MM.1S (cell line): ENCODE data around the gene HSPB7.

Experiments used
- DNase-seq: peaks from one replicate; pipeline ENCODE4 v3.0.0-alpha.2; 2015
- H2AFZ ChIP-seq: fragments of 300-600 bp; sonication (generic); 2 replicates; pipeline ENCODE4 v1.6.0; 2016; ENCODE audit warnings: antibody characterized with exemption, low read length
- H3F3A ChIP-seq: fragments of 300-600 bp; sonication (generic); 2 replicates; pipeline ENCODE4 v1.6.1; 2016; ENCODE audit warnings: mild to moderate bottlenecking, antibody characterized with exemption, low read length, moderate library complexity, mixed read lengths; ENCODE audit not compliant: insufficient read depth
- H3K27ac ChIP-seq: fragments of 300-600 bp; sonication (generic); 2 replicates; pipeline ENCODE4 v1.5.1; 2016; ENCODE audit warnings: mild to moderate bottlenecking, low read length
- H3K27me3 ChIP-seq: fragments of 300-600 bp; sonication (generic); replicated peaks from 2 replicates; pipeline ENCODE4 v1.6.0; 2016; ENCODE audit warnings: low read length; ENCODE audit not compliant: insufficient read depth
- H3K36me3 ChIP-seq: fragments of 300-600 bp; sonication (generic); replicated peaks from 2 replicates; pipeline ENCODE4 v1.6.1; 2016; ENCODE audit warnings: mild to moderate bottlenecking, low read length, mixed read lengths; ENCODE audit not compliant: insufficient read depth
- H3K4me1 ChIP-seq: fragments of 300-600 bp; sonication (generic); 2 replicates; pipeline ENCODE4 v1.6.1; 2016; ENCODE audit warnings: low read length, mixed read lengths
- H3K4me2 ChIP-seq: fragments of 300-600 bp; sonication (generic); 2 replicates; pipeline ENCODE4 v1.6.0; 2016; ENCODE audit warnings: low read depth, low read length
- H3K4me3 ChIP-seq: fragments of 300-600 bp; sonication (generic); 2 replicates; pipeline ENCODE4 v1.5.1; 2016; ENCODE audit warnings: low read length, mixed read lengths
- H3K79me2 ChIP-seq: fragments of 300-600 bp; sonication (generic); 2 replicates; pipeline ENCODE4 v1.6.1; 2016; ENCODE audit warnings: mixed run types, low read length, mixed read lengths
- H3K9ac ChIP-seq: fragments of 300-600 bp; sonication (generic); 2 replicates; pipeline ENCODE4 v1.6.1; 2016; ENCODE audit warnings: low read length, mixed read lengths
- H3K9me2 ChIP-seq: fragments of 300-600 bp; sonication (generic); replicated peaks from 2 replicates; pipeline ENCODE4 v1.6.1; 2016; ENCODE audit warnings: mild to moderate bottlenecking, low read length, mixed read lengths; ENCODE audit not compliant: insufficient read depth
- H3K9me3 ChIP-seq: fragments of 300-600 bp; sonication (generic); replicated peaks from 2 replicates; pipeline ENCODE4 v1.6.1; 2016; ENCODE audit warnings: mild to moderate bottlenecking, low read length, mixed read lengths; ENCODE audit not compliant: insufficient read depth
- H4K20me1 ChIP-seq: fragments of 300-600 bp; sonication (generic); 2 replicates; pipeline ENCODE4 v1.6.1; 2016; ENCODE audit warnings: mild to moderate bottlenecking, low read length, moderate library complexity, mixed read lengths; ENCODE audit not compliant: insufficient read depth
- EZH2 ChIP-seq: fragments of 300-600 bp; sonication (generic); optimal IDR thresholded peaks from 2 replicates; pipeline ENCODE3; 2017; ENCODE audit warnings: low read depth, mild to moderate bottlenecking, antibody characterized with exemption, low read length, mixed read lengths
- EZH2phosphoT487 ChIP-seq: fragments of 300-600 bp; sonication (generic); IDR thresholded peaks from 2 replicates; pipeline ENCODE4 v1.6.1; 2018; ENCODE audit warnings: antibody characterized with exemption, low read length
- TF ChIP-seq, protein P1 (sequence below): fragments of 300-600 bp; sonication (generic); IDR thresholded peaks from 2 replicates; pipeline ENCODE4 v1.5.1; 2016; ENCODE audit warnings: antibody characterized with exemption, low read length, mixed read lengths

HSPB7 gene

DNA sequence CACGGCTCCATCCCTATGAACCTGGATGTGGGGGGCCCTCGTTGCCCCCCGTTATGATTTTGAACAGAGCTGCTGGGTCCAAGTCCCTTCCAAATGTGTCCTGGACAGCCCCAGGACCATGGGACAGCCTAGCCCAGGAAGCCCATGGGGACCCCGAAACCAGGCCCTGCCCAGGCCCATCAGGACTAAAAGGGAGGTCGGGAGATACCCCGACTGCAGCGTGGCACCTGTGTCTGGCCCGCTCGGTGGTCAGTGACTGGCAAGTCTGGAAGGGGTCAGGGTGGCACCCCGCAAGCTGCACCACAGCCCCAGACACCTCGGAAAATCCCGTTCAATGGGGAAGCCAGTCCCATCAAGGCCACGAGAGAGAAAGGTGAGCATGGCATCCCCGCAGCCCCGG, 24.2 kb downstream of the HSPB7 start:
- Histone ChIP-seq H3K4me1 (no peaks in the 10 kb centered on the region), H4K20me1 (no peaks in the 10 kb centered on the region), H3K9me2 (no peaks in the 10 kb centered on the region), H3K79me2 (no peaks in the 10 kb centered on the region), H3K4me3 (no peak overlapping the region), H3K27ac (no peak overlapping the region), H3K9me3 (no peaks in the 10 kb centered on the region), H3K9ac (no peak overlapping the region), H3K27me3 (peaks cover 49% of the 10 kb centered on the region), H3K36me3 (no peaks in the 10 kb centered on the region), H3F3A (no peaks in the 10 kb centered on the region), H3K4me2 (no peak overlapping the region), H2AFZ (no peak overlapping the region)
- no peak for DNase-seq
- TF ChIP-seq EZH2phosphoT487, result no peak
- TF ChIP-seq EZH2, result no peak
- TF ChIP-seq, protein P1, sequence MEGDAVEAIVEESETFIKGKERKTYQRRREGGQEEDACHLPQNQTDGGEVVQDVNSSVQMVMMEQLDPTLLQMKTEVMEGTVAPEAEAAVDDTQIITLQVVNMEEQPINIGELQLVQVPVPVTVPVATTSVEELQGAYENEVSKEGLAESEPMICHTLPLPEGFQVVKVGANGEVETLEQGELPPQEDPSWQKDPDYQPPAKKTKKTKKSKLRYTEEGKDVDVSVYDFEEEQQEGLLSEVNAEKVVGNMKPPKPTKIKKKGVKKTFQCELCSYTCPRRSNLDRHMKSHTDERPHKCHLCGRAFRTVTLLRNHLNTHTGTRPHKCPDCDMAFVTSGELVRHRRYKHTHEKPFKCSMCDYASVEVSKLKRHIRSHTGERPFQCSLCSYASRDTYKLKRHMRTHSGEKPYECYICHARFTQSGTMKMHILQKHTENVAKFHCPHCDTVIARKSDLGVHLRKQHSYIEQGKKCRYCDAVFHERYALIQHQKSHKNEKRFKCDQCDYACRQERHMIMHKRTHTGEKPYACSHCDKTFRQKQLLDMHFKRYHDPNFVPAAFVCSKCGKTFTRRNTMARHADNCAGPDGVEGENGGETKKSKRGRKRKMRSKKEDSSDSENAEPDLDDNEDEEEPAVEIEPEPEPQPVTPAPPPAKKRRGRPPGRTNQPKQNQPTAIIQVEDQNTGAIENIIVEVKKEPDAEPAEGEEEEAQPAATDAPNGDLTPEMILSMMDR, result no peak

DNA sequence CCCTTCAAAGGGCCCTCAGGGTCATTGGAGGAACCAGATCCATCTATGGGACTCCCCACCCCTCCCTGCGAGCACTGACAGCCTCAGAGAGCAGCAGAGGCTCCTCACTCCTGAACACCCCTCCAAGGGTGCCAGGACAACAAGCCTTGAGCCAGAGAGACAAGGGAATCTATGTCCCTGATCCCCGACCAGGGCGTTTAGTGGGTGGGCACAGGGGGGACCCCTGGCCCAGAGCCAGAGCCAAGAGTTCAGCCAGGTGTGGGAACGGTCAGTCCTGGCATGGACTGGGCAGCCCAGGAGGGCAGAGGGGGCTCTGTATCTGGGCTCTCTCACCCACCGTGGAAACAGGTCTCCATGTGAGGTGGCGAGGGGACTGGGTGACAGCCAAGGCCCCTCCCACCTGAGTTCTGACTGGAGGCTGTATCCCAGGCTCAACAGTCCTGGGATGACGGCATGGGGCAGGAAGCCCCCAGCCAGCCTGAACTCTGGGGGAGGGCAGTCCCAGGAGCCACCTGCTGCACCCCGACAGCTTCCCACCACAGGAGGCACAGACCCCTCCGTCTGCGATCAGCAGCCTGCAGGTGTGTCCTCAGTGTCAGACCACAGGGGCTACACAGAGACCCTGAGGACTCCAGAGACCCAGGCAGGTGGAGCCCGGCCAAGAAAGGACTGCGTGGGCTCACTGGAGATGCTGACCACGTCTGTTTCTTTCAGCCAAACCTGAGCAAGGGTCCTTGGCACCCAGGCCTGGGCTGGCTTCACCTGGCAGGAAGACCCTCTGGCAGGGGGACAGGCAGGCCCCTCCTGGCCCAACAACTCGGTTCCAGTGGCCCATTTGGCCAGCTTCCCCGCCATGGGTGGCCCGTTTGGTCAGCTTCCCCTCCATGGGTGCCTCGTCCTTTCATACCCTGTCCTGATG, 25.0 kb downstream of the HSPB7 start:
- Histone ChIP-seq H3K4me3 (no peak overlapping the region), H3K79me2 (no peaks in the 10 kb centered on the region), H3K27ac (no peak overlapping the region), H4K20me1 (no peaks in the 10 kb centered on the region), H3K36me3 (no peaks in the 10 kb centered on the region), H3K9ac (no peak overlapping the region), H3K4me1 (no peaks in the 10 kb centered on the region), H3K27me3 (peaks cover 47% of the 10 kb centered on the region), H3K9me3 (no peaks in the 10 kb centered on the region), H2AFZ (no peak overlapping the region), H3F3A (no peaks in the 10 kb centered on the region), H3K4me2 (no peak overlapping the region), H3K9me2 (no peaks in the 10 kb centered on the region)
- DNase-seq, result no peak
- TF ChIP-seq EZH2, result no peak

DNA sequence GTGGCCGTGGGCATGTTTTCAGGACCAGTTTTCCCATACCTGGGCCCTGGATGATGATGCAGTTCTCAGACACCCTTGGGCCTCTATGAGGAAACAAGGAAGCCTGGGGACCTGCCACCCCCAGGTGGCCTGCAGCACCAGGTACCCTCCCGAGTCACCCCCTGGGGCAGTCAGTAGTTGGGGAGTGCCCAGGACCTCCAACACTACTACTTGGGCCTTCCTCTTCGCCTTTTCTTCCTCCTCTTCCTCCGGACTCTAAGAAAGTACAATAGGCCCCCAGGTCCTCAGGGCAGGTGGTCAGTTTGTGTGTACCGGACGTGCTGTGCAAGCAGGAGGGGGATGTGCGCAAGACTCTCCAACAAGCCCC, 25.7 kb downstream of the HSPB7 start:
- Histone ChIP-seq H3K4me3 (no peak overlapping the region), H3K79me2 (no peaks in the 10 kb centered on the region), H3K9me2 (no peaks in the 10 kb centered on the region), H3K9me3 (no peaks in the 10 kb centered on the region), H4K20me1 (no peaks in the 10 kb centered on the region), H3F3A (no peaks in the 10 kb centered on the region), H3K27me3 (peaks cover 41% of the 10 kb centered on the region), H3K27ac (no peak overlapping the region), H3K4me2 (no peak overlapping the region), H2AFZ (no peak overlapping the region), H3K9ac (no peak overlapping the region), H3K36me3 (no peaks in the 10 kb centered on the region), H3K4me1 (no peaks in the 10 kb centered on the region)
- no peak for DNase-seq
- TF ChIP-seq EZH2, result no peak
- no peak for TF ChIP-seq EZH2phosphoT487
- TF ChIP-seq, protein P1, result no peak
